Stimulated activated CD4-positive, alpha-beta T cell treated with anti-CD3 and anti-CD28 coated beads, TNF-alpha, amount 100 ng/mL, for 24 hours (primary cell): ENCODE data around the gene WDFY1.
"Not testable (repeated sequence)": the region's sequence is repeated elsewhere in the genome, so short reads cannot be mapped to it uniquely, and the experiment has no call there.

Experiments used
- DNase-seq, 3 experiments: peaks; one replicate each; pipeline ENCODE4 v3.0.0-alpha.2; 2020; ENCODE audit warnings: low read depth in 3 of 3

Gene WDFY1

GRCh38 chr2:223957092-223957851 lies 12.1 kb upstream of the WDFY1 start, which contains the start of gene MRPL44:
TSS of gene MRPL44 (plus strand) at chr2:223957463. CDS start at chr2:223957473, 10 bp downstream.
- peak; percentile 94 to 95 (median 95) for DNase-seq

- DNase-seq = no peak
Observed at GRCh38 chr2:223956300-223956699, 11.2 kb upstream of the WDFY1 start.

- DNase-seq = no peak
Observed at GRCh38 chr2:223954401-223954800, 9.3 kb upstream of the WDFY1 start.

GRCh38 chr2:223952280-223952968 lies 7.3 kb upstream of the WDFY1 start:
- DNase-seq = no peak

GRCh38 chr2:223950448-223951347 lies 5.6 kb upstream of the WDFY1 start:
- DNase-seq = no peak

GRCh38 chr2:223949241-223949840 lies 4.2 kb upstream of the WDFY1 start:
- no peak for DNase-seq

- no peak for DNase-seq
Observed at GRCh38 chr2:223947711-223948205, 2.6 kb upstream of the WDFY1 start.

GRCh38 chr2:223945755-223946154 lies 620 bp upstream of the WDFY1 start:
- no peak for DNase-seq

- DNase-seq = no peak
Observed at GRCh38 chr2:223944166-223944702, 901 bp downstream of the WDFY1 start.

GRCh38 chr2:223943561-223944008 lies 1.6 kb downstream of the WDFY1 start:
- no peak for DNase-seq

- DNase-seq = no peak
Observed at GRCh38 chr2:223943135-223943534, 2.0 kb downstream of the WDFY1 start.

GRCh38 chr2:223941579-223942277 lies 3.4 kb downstream of the WDFY1 start:
- peak; percentile 51 to 75 (median 66) for DNase-seq

- DNase-seq = not testable (repeated sequence)
Observed at GRCh38 chr2:223939438-223939837, 5.7 kb downstream of the WDFY1 start.

GRCh38 chr2:223937535-223937934 lies 7.6 kb downstream of the WDFY1 start:
- no peak for DNase-seq

GRCh38 chr2:223936862-223937326 lies 8.2 kb downstream of the WDFY1 start:
- no peak for DNase-seq

GRCh38 chr2:223935459-223936125 lies 9.5 kb downstream of the WDFY1 start:
- DNase-seq = no peak

GRCh38 chr2:223934870-223935269 lies 10.3 kb downstream of the WDFY1 start:
- no peak for DNase-seq

GRCh38 chr2:223932816-223933800 lies 12.0 kb downstream of the WDFY1 start:
- DNase-seq = no peak
